NB4 (cell line): ENCODE measurements around the gene PIAS1.

Source experiments
- DNase-seq: peaks from one replicate; pipeline ENCODE4 v3.0.0; 2010; ENCODE audit warnings: low read depth
- H3K4me3 ChIP-seq: one replicate; pipeline ENCODE4 v1.5.1; 2011; ENCODE audit warnings: mild to moderate bottlenecking, low read depth, low read length, moderate library complexity
- CTCF ChIP-seq: IDR thresholded peaks from one replicate; pipeline ENCODE4 v1.5.1; 2012; ENCODE audit warnings: low read depth, low read length
- MAX ChIP-seq: IDR thresholded peaks from 2 replicates; pipeline ENCODE4 v1.6.1; 2011; ENCODE audit warnings: low read depth, low read length
- MYC ChIP-seq: IDR thresholded peaks from 2 replicates; pipeline ENCODE4 v1.6.1; 2011; ENCODE audit warnings: low read depth, low read length
- POLR2A ChIP-seq: IDR thresholded peaks from 2 replicates; pipeline ENCODE4 v1.6.1; 2011; ENCODE audit warnings: mild to moderate bottlenecking; ENCODE audit not compliant: insufficient read length; ENCODE audit errors: extremely low read depth

PIAS1 gene

GRCh38 chr15:68051907-68052306 lies 2.2 kb upstream of the PIAS1 start:
- no peak for TF ChIP-seq MYC
- TF ChIP-seq MAX: no peak
- TF ChIP-seq CTCF: no peak
- TF ChIP-seq POLR2A: no peak
- no peak overlapping the region for H3K4me3 ChIP-seq
- DNase-seq: no peak

GRCh38 chr15:68052431-68052830 lies 1.7 kb upstream of the PIAS1 start:
- no peak for DNase-seq
- H3K4me3 ChIP-seq: no peak overlapping the region
- TF ChIP-seq MAX (no peak), MYC (no peak), POLR2A (no peak), CTCF (no peak)

- no peak for DNase-seq
- TF ChIP-seq MYC: no peak
- no peak for TF ChIP-seq CTCF
- no peak for TF ChIP-seq MAX
- no peak for TF ChIP-seq POLR2A
- no peak overlapping the region for H3K4me3 ChIP-seq
These were observed 1.1 kb upstream of the PIAS1 start for GRCh38 chr15:68053001-68053400.

GRCh38 chr15:68054628-68055223 lies 611 bp downstream of the PIAS1 start:
- peak; percentile 80 for DNase-seq
- TF ChIP-seq POLR2A: no peak
- no peak for TF ChIP-seq CTCF
- peak; percentile 2; the same call in 1 of the 2 replicates for TF ChIP-seq MAX
- TF ChIP-seq MYC: peak; percentile 23; the same call in 1 of the 2 replicates

GRCh38 chr15:68055224-68055705 lies 1.1 kb downstream of the PIAS1 start:
- DNase-seq: peak; percentile 60
- no peak for TF ChIP-seq POLR2A
- no peak for TF ChIP-seq MYC
- TF ChIP-seq MAX: no peak
- no peak for TF ChIP-seq CTCF

More at GRCh38 chr15:68054628-68055223, 611 bp downstream of the PIAS1 start:
- H3K4me3 ChIP-seq: peak overlapping the region; percentile 92

More at GRCh38 chr15:68055224-68055705, 1.1 kb downstream of the PIAS1 start:
- peak overlapping the region; percentile 92 for H3K4me3 ChIP-seq
